ENCODE results near the gene EIF4E2. TPM values are rescaled to one million over a fixed set of nuclear protein-coding genes. Genes with fewer than 3 reads are reported as not detected.

EIF4E2 gene
- total RNA-seq, 1 donor from 2014 or later: 112 TPM

DNA sequence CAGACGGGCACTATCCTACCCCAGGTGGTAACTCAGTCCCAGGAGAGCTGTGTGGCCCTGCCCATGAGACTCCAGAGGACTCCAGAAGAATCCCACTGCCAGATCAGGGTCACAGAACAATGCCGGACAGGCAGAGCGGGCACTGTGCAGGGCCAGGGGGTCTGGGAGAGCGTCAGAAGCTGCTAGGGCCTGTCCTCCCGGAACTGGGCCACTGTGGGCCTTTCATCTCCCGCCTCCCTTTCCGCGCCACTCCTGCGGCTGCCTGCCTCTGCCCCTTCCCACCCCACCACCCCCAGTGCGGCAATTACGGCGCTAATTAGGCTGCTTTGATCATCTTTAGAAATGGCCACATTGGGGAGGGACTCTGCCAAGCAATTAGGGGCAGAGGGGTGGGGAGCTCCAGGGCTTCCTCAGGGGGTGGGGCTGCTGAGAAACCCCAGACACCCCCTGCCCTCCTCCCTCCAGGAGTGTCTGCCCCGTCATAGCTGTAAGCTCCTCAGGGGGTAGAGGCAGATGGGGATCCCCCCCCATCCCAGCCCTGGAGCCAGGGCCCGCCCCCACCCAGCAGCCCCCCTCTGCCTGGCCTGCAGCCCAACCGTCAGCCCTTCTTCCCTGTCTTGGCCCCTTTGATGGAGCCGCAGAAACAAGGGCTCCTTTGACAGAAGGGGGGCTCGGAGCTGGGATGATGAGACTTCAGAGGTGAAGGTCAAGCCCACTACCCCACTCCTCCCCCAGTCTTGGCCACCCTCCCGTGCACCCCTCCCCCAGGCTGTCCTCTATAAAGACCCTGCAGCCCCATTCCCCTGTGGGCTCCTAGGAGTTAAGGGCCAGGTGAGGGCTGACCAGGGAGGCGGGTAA lies 30.7 kb upstream of the EIF4E2 start, which contains the start of gene PRSS56:
Gene PRSS56, plus strand, starts transcription at position 808 of the 858 bp plus-strand sequence. CDS start 211 bp downstream, outside the sequence.
- Mint-ChIP-seq H3K27ac (ENCODE audit: unreplicated experiment) (peak within 1 kb of the TSS; percentile 5), H3K9me3 (ENCODE audit: unreplicated experiment) (peaks cover 2% of the 10 kb centered on the region), H3K27me3 (ENCODE audit: low read depth, unreplicated experiment) (peaks cover 61% of the 10 kb centered on the region), H3K4me1 (ENCODE audit: low read depth, unreplicated experiment) (peaks cover 2% of the 10 kb centered on the region), H3K4me3 (ENCODE audit: unreplicated experiment) (no peak within 1 kb of the TSS), H3K36me3 (ENCODE audit: low read depth, unreplicated experiment) (no peaks in the 10 kb centered on the region)
- FAIRE-seq (no peak), DNase-seq (ENCODE audit: low read depth) (no peak)
- peaks cover 58% of the 10 kb centered on the region for H3K27me3 ChIP-seq (ENCODE audit: insufficient read depth, low read length)
- no peaks in the 10 kb centered on the region for H3K36me3 ChIP-seq (ENCODE audit: insufficient read depth, low read length)
- no peak within 1 kb of the TSS for H3K4me2 ChIP-seq (ENCODE audit: low read length)
- no peak within 1 kb of the TSS for H3K9ac ChIP-seq (ENCODE audit: low read length)
- H3K4me3 ChIP-seq (ENCODE audit: insufficient read depth, low read depth, low read length): no peak within 1 kb of the TSS
- no peaks in the 10 kb centered on the region for H3K9me3 ChIP-seq (ENCODE audit: insufficient read depth, low read depth, low read length)
- TF ChIP-seq EZH2 (IDR thresholded peaks at IDR 0.05; ENCODE audit: insufficient read depth, low read length): no peak
- TF ChIP-seq, protein P1, sequence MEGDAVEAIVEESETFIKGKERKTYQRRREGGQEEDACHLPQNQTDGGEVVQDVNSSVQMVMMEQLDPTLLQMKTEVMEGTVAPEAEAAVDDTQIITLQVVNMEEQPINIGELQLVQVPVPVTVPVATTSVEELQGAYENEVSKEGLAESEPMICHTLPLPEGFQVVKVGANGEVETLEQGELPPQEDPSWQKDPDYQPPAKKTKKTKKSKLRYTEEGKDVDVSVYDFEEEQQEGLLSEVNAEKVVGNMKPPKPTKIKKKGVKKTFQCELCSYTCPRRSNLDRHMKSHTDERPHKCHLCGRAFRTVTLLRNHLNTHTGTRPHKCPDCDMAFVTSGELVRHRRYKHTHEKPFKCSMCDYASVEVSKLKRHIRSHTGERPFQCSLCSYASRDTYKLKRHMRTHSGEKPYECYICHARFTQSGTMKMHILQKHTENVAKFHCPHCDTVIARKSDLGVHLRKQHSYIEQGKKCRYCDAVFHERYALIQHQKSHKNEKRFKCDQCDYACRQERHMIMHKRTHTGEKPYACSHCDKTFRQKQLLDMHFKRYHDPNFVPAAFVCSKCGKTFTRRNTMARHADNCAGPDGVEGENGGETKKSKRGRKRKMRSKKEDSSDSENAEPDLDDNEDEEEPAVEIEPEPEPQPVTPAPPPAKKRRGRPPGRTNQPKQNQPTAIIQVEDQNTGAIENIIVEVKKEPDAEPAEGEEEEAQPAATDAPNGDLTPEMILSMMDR (IDR thresholded peaks at IDR 0.05; ENCODE audit: insufficient read depth, low read depth, low read length): no peak
- peaks cover 5% of the 10 kb centered on the region for H4K20me1 ChIP-seq (ENCODE audit: insufficient read depth, low read length)
- no peaks in the 10 kb centered on the region for H3K79me2 ChIP-seq (ENCODE audit: insufficient read depth, low read length)
- H2AFZ ChIP-seq (ENCODE audit: low read depth, low read length): no peak within 1 kb of the TSS
- no peak within 1 kb of the TSS for H3K27ac ChIP-seq (ENCODE audit: low read depth, low read length)
- no peaks in the 10 kb centered on the region for H3K4me1 ChIP-seq (ENCODE audit: insufficient read depth, low read length)

- H3K79me2 ChIP-seq (ENCODE audit: insufficient read depth, low read length): no peaks in the 10 kb centered on the region
- peaks cover 2% of the 10 kb centered on the region for H3K4me1 Mint-ChIP-seq (ENCODE audit: low read depth, unreplicated experiment)
- no peaks in the 10 kb centered on the region for H3K36me3 ChIP-seq (ENCODE audit: insufficient read depth, low read length)
- H3K4me1 ChIP-seq (ENCODE audit: insufficient read depth, low read length): no peaks in the 10 kb centered on the region
- H3K9me3 ChIP-seq (ENCODE audit: insufficient read depth, low read depth, low read length): no peaks in the 10 kb centered on the region
- H3K4me3 ChIP-seq (ENCODE audit: insufficient read depth, low read depth, low read length): no peak overlapping the region
- H3K36me3 Mint-ChIP-seq (ENCODE audit: low read depth, unreplicated experiment): no peaks in the 10 kb centered on the region
- no peak overlapping the region for H3K4me2 ChIP-seq (ENCODE audit: low read length)
- peaks cover 5% of the 10 kb centered on the region for H4K20me1 ChIP-seq (ENCODE audit: insufficient read depth, low read length)
- H3K27me3 Mint-ChIP-seq (ENCODE audit: low read depth, unreplicated experiment): peaks cover 54% of the 10 kb centered on the region
- no peak overlapping the region for H3K9ac ChIP-seq (ENCODE audit: low read length)
- no peak overlapping the region for H3K27ac Mint-ChIP-seq (ENCODE audit: unreplicated experiment)
- no peak overlapping the region for H3K4me3 Mint-ChIP-seq (ENCODE audit: unreplicated experiment)
- H3K27me3 ChIP-seq (ENCODE audit: insufficient read depth, low read length): peaks cover 55% of the 10 kb centered on the region
- peaks cover 2% of the 10 kb centered on the region for H3K9me3 Mint-ChIP-seq (ENCODE audit: unreplicated experiment)
- H2AFZ ChIP-seq (ENCODE audit: low read depth, low read length): no peak overlapping the region
- H3K27ac ChIP-seq (ENCODE audit: low read depth, low read length): no peak overlapping the region
- no peak for DNase-seq (ENCODE audit: low read depth)
- TF ChIP-seq, protein P1 (IDR thresholded peaks at IDR 0.05; ENCODE audit: insufficient read depth, low read depth, low read length): no peak
- peak; percentile 11 for TF ChIP-seq EZH2 (IDR thresholded peaks at IDR 0.05; ENCODE audit: insufficient read depth, low read length)
- no peak for FAIRE-seq
Observed at GRCh38 chr2:232520489-232520888, 30.0 kb upstream of the EIF4E2 start.

DNA sequence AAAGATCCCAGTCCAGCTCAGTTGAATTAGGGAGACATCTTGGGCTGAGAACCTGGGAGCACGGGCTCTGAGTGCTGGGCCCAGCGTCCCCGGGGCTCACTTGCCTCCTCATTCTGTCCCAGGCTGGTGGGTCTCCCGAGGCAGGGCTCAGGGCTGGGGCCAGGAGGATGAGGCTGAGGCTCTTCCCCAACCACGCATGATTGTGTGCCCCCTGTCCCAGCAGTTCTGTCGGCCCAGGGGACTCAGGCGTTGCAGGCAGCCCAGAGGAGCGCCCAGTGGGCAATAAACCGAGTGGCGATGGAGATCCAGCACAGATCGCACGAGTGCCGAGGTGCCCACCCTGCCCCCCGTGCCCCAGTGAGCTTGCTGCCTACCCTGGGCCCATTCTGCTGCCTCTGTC lies 29.4 kb upstream of the EIF4E2 start:
- DNase-seq (ENCODE audit: low read depth): no peak
- H2AFZ ChIP-seq (ENCODE audit: low read depth, low read length): no peak overlapping the region
- Mint-ChIP-seq H3K36me3 (ENCODE audit: low read depth, unreplicated experiment) (no peaks in the 10 kb centered on the region), H3K4me1 (ENCODE audit: low read depth, unreplicated experiment) (peaks cover 2% of the 10 kb centered on the region), H3K4me3 (ENCODE audit: unreplicated experiment) (no peak overlapping the region), H3K27ac (ENCODE audit: unreplicated experiment) (no peak overlapping the region), H3K27me3 (ENCODE audit: low read depth, unreplicated experiment) (peaks cover 51% of the 10 kb centered on the region), H3K9me3 (ENCODE audit: unreplicated experiment) (peaks cover 2% of the 10 kb centered on the region)
- H3K27me3 ChIP-seq (ENCODE audit: insufficient read depth, low read length): peaks cover 50% of the 10 kb centered on the region
- no peaks in the 10 kb centered on the region for H3K4me1 ChIP-seq (ENCODE audit: insufficient read depth, low read length)
- H3K79me2 ChIP-seq (ENCODE audit: insufficient read depth, low read length): no peaks in the 10 kb centered on the region
- no peak overlapping the region for H3K27ac ChIP-seq (ENCODE audit: low read depth, low read length)
- TF ChIP-seq, protein P1 (IDR thresholded peaks at IDR 0.05; ENCODE audit: insufficient read depth, low read depth, low read length): no peak
- TF ChIP-seq EZH2 (IDR thresholded peaks at IDR 0.05; ENCODE audit: insufficient read depth, low read length): no peak
- H3K9ac ChIP-seq (ENCODE audit: low read length): no peak overlapping the region
- H3K9me3 ChIP-seq (ENCODE audit: insufficient read depth, low read depth, low read length): no peaks in the 10 kb centered on the region
- H3K36me3 ChIP-seq (ENCODE audit: insufficient read depth, low read length): no peaks in the 10 kb centered on the region
- peaks cover 5% of the 10 kb centered on the region for H4K20me1 ChIP-seq (ENCODE audit: insufficient read depth, low read length)
- no peak overlapping the region for H3K4me2 ChIP-seq (ENCODE audit: low read length)
- no peak for FAIRE-seq
- H3K4me3 ChIP-seq (ENCODE audit: insufficient read depth, low read depth, low read length): no peak overlapping the region

Data from astrocyte (in vitro differentiated cells and primary cell).